ENCODE results near the gene SHANK1.

The SHANK1 gene

GRCh38 chr19:50662651-50663481, 56.7 kb downstream of the SHANK1 start (continued):
- TF ChIP-seq ZNF280D (tag by site-specific recombination; IDR thresholded peaks at IDR 0.05) (0 out of 2 replicates have a peak, but pooled peaks have one; percentile 17), ZBTB10 (tag by site-specific recombination; IDR thresholded peaks at IDR 0.05) (no peak), ZNF580 (tag by site-specific recombination; IDR thresholded peaks at IDR 0.05) (peak; percentile 58; the same call in 1 of the 2 replicates), ZNF629 (tag by site-specific recombination; IDR thresholded peaks at IDR 0.05) (no peak), SP3 (tag by site-specific recombination; IDR thresholded peaks at IDR 0.05) (no peak), ZNF624 (tag by site-specific recombination; IDR thresholded peaks at IDR 0.05) (no peak), ZEB2 (tag by site-specific recombination; IDR thresholded peaks at IDR 0.05) (no peak), ZNF768 (tag by site-specific recombination; IDR thresholded peaks at IDR 0.05) (peak; percentile 75), ZNF645 (tag by site-specific recombination; IDR thresholded peaks at IDR 0.05) (no peak), TSHZ1 (tag by site-specific recombination; IDR thresholded peaks at IDR 0.05; ENCODE audit: borderline replicate concordance) (no peak), ZNF169 (tag by site-specific recombination; IDR thresholded peaks at IDR 0.05) (no peak), HIC1 (tag by site-specific recombination; IDR thresholded peaks at IDR 0.05) (0 out of 2 replicates have a peak, but pooled peaks have one; percentile 39), ZNF571 (tag by site-specific recombination; IDR thresholded peaks at IDR 0.05) (no peak), ZNF366 (tag by site-specific recombination; conservative IDR thresholded peaks at IDR 0.05) (peak; percentile 76), ZSCAN18 (tag by site-specific recombination; IDR thresholded peaks at IDR 0.05) (no peak), ZNF596 (tag by site-specific recombination; IDR thresholded peaks at IDR 0.05) (peak; percentile 47; the same call in 1 of the 2 replicates), ZNF670 (tag by site-specific recombination; IDR thresholded peaks at IDR 0.05; ENCODE audit: low read depth) (no peak), ZNF214 (tag by site-specific recombination; IDR thresholded peaks at IDR 0.05; ENCODE audit: borderline replicate concordance) (no peak), ZNF654 (tag by site-specific recombination; IDR thresholded peaks at IDR 0.05; ENCODE audit: low read depth) (no peak), PATZ1 (tag by site-specific recombination; IDR thresholded peaks at IDR 0.05) (0 out of 2 replicates have a peak, but pooled peaks have one; percentile 14), ZNF292 (tag by site-specific recombination; IDR thresholded peaks at IDR 0.05; ENCODE audit: borderline replicate concordance, low read depth) (no peak)
